NCI-H2227 (cell line): ENCODE measurements around the gene BCAS3.

Experiments
- DNase-seq: peaks from one replicate; lab custom pipeline; 2025; ENCODE audit not compliant: unreplicated experiment; lab: John Stamatoyannopoulos, UW

Gene BCAS3

GRCh38 chr17:61057257-61057656 lies 379.6 kb downstream of the BCAS3 start:
- DNase-seq, result no peak

- no peak for DNase-seq
These were observed 380.4 kb downstream of the BCAS3 start for GRCh38 chr17:61058066-61058465.

- no peak for DNase-seq
These were observed 385.9 kb downstream of the BCAS3 start for GRCh38 chr17:61063528-61063927.

- DNase-seq, result no peak
These were observed 386.7 kb downstream of the BCAS3 start for GRCh38 chr17:61064087-61064951.

GRCh38 chr17:61065263-61065773 lies 387.7 kb downstream of the BCAS3 start:
- DNase-seq, result no peak

GRCh38 chr17:61066062-61066461 lies 388.4 kb downstream of the BCAS3 start:
- no peak for DNase-seq

GRCh38 chr17:61070649-61071048 lies 393.0 kb downstream of the BCAS3 start:
- DNase-seq, result no peak

- DNase-seq, result no peak
These were observed 395.0 kb downstream of the BCAS3 start for GRCh38 chr17:61072648-61073047.

GRCh38 chr17:61073131-61073530 lies 395.5 kb downstream of the BCAS3 start:
- DNase-seq, result no peak

- DNase-seq, result no peak
These were observed 396.3 kb downstream of the BCAS3 start for GRCh38 chr17:61073799-61074513.

- no peak for DNase-seq
These were observed 398.3 kb downstream of the BCAS3 start for GRCh38 chr17:61075988-61076387.

- no peak for DNase-seq
These were observed 399.0 kb downstream of the BCAS3 start for GRCh38 chr17:61076621-61077031.

- no peak for DNase-seq
These were observed 404.3 kb downstream of the BCAS3 start for GRCh38 chr17:61081959-61082358.

GRCh38 chr17:61084260-61084659 lies 406.6 kb downstream of the BCAS3 start:
- no peak for DNase-seq

- DNase-seq, result no peak
These were observed 409.4 kb downstream of the BCAS3 start for GRCh38 chr17:61087024-61087423.

- DNase-seq, result no peak
These were observed 410.9 kb downstream of the BCAS3 start for GRCh38 chr17:61088556-61088955.

GRCh38 chr17:61091096-61091495 lies 413.4 kb downstream of the BCAS3 start:
- DNase-seq, result no peak

GRCh38 chr17:61097781-61098180 lies 420.1 kb downstream of the BCAS3 start:
- no peak for DNase-seq

GRCh38 chr17:61106354-61106753 lies 428.7 kb downstream of the BCAS3 start:
- no peak for DNase-seq

GRCh38 chr17:61116577-61116976 lies 438.9 kb downstream of the BCAS3 start:
- no peak for DNase-seq

- DNase-seq, result no peak
These were observed 440.3 kb downstream of the BCAS3 start for GRCh38 chr17:61117983-61118382.

- no peak for DNase-seq
These were observed 441.2 kb downstream of the BCAS3 start for GRCh38 chr17:61118871-61119270.
